ENCODE measurements around the gene TMOD1.
A peak's percentile ranks its signal among the peaks of the same experiment; 100 is the strongest.
"Not testable (repeated sequence)": the region's sequence is repeated elsewhere in the genome, so short reads cannot be mapped to it uniquely, and the experiment has no call there.

The TMOD1 gene

DNA sequence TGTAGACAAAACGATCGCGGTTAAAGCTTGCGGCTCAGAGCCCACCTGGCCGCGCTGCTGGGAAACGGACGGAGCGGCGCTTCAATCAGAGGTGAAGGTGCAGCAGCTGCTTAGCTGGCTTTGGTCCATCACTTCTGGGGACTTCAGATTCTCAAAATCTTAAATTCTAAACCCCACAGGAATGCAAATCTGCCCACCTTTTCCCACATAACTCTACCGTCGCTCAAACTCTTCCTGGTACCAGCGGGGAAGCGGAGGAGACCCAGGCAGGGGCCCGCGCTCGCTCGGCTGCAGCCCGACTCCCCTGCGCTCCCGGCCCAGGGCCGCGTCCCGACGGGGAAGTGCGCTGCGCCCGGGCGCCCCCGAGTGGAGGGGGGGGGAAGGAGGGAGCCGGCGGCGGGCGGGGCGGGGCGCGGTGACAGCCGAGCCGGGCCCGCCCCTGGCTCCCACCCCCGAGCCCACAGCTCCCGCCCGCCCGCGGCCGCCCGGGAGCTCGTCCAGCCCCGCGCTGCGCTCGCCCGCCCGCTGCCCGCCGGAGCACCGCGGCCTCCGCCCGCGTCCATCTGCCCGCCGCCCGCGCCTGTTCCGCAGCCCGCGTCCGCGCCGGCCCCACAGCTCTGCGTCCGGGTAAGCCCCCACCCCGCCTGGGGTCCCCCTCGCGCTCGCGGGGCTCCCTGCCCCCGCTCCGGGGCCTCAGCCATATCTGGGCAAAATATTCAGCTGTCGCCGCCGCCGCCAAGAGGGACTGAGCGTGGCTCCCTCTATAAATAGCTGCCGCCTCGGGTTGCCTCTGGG lies at the start of gene TMOD1:
TMOD1 (plus strand) TSS at position 490 of the 795 bp plus-strand sequence. CDS start 22,523 bp downstream, outside the sequence.
- DNase-seq = peak; percentile 54

DNA sequence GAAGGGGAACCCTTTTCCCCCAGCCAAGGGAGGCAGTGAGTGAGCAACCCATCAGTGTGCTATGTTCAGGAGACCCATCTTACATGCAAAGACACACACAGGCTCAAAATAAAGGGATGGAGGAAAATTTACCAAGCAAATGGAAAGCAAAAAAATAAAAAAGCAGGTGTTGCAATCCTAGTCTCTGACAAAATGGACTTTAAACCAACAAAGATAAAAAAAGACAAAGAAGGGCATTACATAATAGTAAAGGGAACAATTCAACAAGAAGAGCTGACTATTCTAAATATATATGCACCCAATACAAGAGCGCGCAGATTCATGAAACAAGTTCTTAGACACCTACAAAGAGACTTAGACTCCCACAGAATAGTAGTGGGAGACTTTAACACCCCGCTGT lies 47.9 kb upstream of the TMOD1 start:
- not testable (repeated sequence) for DNase-seq

DNA sequence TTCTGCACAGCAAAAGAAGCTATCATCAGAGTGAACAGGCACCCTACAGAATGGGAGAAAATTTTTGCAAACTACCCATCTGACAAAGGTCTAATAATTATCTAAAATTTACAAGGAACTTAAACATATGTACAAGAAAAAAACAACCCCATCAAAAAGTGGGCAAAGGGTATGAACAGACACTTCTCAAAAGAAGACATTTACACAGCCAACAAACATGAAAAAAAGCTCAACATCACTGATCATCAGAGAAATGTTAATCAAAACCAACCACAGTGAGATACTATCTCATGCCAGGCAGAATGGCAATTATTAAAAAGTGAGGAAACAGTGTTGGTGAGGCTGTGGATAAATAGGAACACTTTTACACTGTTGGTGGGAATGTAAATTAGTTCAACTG lies 44.6 kb upstream of the TMOD1 start:
- DNase-seq = not testable (repeated sequence)

DNA sequence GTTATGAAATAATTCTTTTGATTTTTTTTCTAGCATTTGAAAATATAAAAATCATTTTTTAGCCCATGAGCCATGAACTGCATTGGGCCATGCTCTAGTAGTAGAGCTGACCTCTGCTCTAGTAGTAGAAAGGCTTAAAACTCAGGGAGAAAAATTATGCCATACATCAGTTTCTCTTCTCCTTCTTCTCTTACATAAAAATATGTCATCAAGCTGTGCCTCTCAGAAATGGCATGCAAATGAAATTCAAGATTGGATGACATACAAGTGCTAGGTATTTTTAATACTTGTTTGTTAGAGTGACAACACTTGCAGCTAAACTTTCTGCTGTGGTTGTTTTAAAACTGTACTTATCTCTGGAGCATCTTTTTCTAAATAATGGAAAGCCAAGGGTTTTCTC lies 42.1 kb upstream of the TMOD1 start:
- DNase-seq = no peak

DNA sequence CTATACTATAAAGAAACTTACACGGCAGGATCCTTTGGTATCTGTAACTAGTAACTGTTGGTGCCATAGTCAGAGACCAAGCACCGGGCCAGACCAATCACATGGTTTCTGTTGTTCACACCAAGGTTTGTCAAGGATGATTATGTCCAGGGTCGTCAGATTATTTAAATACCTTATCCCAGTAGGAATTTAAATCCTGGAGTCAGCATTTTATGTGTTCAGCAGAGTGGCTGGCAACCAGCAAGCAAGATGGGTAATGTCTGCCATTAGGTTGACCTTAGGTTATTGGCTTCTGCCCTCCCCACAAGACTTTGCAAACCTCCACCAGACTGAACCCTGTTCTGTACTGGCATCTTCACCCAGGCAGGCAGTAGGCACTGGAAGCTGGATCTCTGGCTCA lies 39.3 kb upstream of the TMOD1 start:
- no peak for DNase-seq

DNA sequence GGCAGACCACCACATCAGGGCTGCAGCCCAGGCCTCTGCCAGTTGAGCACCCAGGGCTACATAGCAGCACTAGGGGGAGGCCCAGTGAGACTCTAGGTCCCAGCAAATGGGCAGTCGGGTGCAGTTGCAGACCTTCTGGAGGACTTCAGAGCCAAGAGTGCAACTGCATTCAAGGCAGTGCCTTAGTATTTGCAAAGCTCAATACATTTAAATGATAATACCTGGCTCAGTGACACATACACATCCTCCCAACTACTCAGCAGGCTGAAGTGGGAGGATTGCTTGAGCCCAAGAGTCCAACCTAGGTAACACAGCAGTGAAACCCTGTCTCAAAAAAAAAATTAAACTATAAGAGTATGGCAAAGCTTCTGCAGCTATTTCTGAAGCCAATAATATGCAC lies 38.6 kb upstream of the TMOD1 start:
- DNase-seq = no peak

DNA sequence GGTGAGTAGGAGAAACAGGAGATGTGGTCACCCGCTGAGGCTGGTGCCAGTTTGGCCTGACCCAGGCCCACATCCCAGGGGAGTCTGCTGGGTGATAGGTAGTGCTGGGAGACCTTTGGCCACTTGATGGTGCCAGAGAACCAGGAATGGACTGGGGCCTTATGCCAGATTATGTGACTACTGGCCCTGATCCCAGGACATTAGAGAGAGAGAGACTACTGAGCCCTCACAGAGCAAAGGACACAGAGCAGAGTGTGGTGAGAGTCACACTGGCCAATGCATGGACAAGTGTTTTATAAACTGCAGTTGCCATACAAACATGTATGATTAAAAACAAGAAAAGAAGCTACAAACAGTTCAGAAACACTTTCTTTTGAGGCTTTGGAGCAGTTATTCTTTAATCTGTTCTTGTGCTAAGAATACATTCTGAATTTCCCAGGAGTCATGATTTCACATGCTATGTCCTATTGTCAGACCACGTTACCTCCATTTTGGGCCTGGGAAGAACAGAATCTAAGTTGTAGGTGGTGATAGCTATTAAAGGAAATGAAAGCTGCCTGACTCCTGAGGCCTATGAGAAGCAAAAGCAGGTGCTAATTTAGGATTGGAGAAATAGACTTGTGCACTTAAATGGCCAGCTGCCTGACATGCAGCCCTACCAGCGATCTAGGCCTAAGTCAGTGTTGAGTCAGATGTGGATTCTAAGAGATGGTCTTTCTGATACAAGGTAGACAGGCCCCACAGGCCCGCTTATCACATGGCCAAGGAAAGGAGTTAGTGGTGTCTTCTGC lies 32.6 kb upstream of the TMOD1 start:
- peak; percentile 41 for DNase-seq

DNA sequence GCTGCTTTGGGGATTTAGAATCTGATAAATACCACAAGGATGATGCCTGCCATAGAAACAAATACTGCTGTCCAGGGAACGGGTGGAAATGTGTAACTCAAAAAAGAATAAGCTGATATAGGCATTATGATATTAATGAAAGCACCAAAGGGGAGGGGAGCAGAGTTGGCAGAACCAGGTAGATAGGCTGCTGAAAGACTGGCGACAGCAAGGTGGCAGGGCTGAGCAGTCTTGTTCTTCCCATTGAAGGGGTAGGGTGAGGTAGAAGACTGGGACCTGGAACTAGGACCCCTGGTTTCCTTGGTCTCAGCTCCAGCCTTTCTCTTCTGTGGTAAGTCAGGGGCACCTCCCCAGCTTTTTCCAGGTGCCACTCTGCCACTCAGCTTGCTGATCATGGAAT lies 31.4 kb upstream of the TMOD1 start:
- no peak for DNase-seq

DNA sequence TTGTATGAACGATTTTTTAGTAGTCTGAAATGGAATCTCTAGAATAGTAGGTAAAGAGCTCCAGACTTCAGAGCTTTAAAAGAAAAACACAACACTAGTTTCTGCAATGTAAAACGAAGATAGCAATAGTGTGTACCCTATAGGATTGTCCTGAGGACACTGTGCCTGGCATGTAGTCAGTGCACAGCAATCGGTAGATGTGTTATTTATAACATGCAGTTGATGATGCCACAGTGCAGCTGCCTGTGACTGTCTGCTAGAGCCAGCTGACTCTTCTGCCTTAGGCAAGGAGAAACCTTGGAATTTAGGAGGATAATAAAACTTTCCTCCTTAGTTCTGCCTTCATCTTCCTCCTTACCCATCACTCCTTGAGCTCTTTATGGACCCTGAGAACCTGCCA lies 27.7 kb upstream of the TMOD1 start:
- DNase-seq = no peak

DNA sequence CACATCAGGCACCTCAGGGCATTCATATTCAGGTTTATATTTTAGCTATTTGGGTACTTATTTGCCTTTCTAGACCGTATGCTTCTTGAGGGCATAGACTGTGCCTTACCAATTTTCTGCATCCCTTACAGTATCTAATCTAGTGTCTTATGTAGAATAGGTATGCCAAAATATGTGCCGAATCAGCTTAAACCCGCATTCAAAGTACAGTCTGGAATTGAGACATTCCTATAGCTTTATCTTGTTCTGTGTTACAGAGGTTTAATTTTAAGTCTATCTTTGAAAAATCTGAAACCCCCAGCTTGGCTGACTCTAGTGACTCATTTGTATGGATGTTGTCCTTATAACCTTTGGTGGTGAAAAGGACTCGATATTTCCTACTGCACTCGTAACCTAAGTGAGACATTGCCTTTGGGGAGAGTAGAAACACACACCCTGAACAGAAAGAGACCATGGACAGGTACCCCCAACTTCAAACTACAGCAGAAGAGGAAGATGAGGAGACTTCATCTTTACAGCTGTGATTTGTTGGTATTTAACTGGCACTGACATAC lies 27.0 kb upstream of the TMOD1 start:
- no peak for DNase-seq

DNA sequence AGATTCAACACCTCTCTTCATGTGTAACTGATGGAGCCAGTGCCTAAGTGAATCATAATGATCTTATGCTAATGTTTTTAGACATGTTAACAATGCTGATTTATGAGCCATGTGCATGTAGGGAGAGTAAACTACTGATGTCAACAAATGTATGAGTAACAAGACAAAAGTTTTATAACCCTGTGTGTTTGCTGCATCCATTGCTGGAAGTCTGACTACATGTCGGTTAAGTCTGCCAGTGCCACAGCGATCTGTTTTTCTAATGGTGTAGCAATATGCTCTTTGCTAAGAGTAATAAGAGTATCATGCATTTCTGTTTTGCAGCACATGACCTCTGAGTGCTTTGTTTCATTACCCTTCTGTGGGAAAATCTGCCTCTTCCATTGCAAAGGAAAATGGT lies 26.4 kb upstream of the TMOD1 start:
- no peak for DNase-seq

DNA sequence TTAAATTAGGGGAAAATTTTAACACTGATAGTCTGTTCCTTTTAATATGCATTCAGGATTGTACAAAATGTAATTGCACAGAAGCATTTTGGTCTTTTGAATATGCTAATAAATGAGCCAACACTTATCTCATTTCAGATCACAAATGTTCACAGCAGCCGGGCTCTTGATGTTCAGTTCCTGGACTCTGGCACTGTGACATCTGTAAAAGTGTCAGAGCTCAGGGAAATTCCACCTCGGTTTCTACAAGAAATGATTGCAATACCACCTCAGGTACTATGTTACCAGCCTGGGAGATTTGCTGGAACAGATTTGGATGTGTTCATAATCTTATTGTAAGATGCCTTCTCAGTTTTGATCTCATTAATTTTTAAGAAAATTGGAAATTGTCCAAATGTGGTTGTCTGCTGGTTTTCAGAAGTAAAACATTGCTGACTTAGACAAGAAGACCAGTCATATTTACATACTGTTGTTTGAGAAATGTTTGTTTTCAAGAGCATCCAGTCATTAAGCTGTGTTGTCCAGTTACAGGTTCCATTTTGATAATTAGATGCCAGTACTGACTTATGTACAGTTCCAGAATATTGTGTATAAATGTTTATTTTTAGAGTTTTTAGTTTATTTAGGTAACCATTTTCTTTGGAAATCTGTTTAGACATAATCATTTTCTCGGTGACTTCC lies 23.0 kb upstream of the TMOD1 start:
- no peak for DNase-seq

DNA sequence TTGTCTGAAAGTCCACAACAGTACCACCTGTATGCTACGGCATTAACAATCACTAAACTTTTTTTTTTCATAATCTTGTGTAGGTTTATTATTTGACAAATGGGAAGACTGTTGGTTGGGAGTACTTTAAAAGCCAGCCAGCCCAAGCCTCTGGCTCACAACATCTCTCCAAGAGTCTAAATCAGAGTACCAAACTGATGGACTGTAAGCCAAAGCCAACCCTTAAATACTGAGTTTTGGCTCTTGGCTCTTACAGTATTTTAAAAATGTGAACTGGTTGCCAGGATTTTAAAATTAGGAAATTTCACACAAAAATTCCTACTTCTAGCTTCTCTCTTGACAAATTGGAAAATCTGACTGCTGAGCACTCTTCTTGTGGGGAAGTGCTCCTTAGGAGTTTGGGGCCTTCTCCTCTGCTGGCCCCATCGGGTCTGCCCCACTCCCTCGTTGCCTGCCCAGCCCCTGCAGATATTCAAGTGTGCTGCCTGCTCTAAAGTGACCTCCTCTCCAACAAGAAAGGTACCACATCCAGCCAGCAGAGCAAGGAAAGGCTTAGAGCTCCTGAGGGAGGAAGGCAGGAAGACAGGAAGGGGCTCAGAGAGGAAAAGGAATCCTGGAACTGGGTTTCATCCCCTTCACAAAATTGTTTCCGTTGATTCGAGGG lies 21.8 kb upstream of the TMOD1 start:
- no peak for DNase-seq

DNA sequence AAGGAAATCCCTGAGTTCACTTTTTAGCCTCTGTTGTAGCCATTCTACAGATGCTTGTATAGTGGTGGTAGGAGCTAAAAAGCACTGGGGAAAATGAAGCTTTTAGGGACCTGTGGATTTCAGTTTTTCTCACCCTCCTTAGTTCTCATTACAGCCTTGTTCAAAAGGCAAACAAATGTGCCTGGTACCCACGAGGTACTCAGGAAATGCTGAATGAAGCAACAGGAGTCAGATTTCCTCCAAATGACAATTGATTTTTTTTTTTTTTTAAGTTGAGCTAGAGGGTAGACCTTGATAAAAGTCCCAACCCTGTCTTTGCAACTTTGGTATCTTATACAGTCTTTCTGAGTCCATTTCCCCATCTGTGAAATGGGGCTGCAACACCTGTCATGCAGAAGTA lies 21.3 kb upstream of the TMOD1 start:
- no peak for DNase-seq

DNA sequence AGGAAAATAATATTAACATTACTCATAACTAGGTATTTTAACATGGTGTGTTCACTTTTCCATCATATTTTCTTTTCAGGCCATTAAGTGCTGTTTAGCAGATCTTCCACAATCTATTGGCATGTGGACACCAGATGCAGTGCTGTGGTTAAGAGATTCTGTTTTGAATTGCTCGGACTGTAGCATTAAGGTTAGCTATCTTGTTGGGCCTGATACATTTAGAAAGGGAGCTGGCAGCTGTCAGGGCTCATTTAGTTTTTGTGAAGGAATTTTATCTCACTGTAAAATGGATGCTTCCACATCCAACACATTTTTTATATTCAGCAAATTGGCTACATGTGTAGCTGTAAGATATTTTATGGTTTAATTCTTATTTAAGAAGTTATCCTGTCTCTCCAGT lies 20.7 kb upstream of the TMOD1 start:
- DNase-seq = no peak

DNA sequence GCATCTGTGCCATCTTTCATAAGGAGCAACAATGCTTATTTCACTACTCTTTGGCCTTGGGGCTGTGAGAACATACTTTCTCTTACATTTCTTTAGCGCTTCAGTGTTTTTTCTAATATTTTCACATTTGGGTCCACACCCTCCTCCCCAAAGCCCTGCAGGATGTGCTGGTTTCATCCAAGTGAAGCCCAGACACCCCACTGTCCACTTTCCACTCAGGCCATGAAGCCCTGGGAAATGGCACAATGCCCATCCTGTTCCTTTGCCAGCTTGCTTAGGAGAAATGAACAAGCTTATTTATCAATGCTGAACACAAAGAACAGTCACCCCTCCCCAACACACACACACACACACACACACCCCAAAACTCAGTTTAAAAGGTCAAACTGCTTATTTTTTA lies 17.3 kb upstream of the TMOD1 start:
- no peak for DNase-seq

DNA sequence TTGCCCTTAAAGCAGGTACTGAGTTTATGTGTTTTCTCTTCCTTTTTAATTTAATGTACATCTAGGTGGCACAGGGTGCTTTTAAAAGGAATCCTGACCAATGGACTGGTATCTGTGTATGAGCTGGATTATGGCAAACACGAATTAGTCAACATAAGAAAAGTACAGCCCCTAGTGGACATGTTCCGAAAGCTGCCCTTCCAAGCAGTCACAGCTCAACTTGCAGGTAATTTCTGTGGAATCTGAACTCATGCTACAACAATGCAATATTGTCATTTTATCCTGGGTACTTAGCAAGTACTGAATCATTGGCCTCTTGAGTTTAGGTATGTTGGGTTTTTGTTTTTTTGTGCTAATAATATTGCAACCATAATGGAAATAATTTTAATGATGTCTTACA lies 14.4 kb upstream of the TMOD1 start:
- no peak for DNase-seq

DNA sequence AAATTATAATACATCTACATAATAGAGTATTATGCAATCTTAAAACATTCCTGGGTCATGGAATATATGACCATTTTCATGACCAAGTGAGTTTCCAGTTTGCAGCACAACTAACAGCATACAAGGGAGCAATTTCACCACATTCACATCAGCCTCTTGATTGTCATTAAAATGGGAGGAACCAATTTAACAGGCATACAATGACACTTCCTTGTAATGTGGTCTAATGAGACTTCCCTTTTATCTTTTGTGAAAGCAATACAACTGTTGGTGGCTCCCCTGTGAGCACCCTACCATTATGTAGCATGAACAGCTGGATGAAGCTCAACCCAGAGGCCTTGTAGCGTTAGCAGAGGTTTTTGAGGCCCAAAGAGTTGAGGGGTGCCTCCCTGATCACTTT lies 13.6 kb upstream of the TMOD1 start:
- no peak for DNase-seq

DNA sequence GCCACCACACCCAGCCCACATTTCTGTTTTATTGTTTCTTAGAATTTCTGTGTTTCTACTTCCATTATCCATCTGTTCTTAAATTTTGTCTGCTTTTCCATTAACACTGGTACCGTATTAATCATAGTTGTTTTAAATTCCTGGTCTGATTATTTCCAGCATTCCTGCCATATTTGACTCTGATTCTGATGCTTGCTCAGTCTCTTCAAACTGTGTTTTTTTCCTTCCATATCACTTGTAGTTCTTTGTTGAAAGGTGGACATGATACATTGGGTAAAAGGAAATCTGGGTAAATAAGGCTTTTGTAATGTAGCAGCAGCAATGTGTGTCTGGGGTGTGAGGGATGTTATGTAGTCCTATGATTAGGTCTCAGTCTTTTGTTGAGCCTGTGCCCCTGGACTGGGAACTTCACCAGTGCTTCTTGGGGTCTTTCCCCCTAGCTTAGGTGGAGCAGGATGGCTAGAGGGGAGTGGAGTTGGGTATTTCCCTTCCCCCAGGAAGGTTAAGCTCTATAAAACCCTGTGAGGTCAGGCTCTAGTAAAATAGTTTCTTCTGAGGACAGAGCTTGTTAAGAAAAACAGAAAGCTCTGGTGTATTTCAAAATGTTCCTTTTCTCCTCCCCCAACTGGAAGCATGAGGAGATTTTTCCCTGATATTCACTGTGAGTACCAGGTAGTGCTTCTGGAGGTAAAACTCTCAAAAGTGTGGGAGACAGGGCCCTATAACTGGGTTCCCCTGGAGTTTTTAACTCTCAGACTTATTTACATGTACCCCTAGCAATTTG lies 10.1 kb upstream of the TMOD1 start:
- DNase-seq = no peak

DNA sequence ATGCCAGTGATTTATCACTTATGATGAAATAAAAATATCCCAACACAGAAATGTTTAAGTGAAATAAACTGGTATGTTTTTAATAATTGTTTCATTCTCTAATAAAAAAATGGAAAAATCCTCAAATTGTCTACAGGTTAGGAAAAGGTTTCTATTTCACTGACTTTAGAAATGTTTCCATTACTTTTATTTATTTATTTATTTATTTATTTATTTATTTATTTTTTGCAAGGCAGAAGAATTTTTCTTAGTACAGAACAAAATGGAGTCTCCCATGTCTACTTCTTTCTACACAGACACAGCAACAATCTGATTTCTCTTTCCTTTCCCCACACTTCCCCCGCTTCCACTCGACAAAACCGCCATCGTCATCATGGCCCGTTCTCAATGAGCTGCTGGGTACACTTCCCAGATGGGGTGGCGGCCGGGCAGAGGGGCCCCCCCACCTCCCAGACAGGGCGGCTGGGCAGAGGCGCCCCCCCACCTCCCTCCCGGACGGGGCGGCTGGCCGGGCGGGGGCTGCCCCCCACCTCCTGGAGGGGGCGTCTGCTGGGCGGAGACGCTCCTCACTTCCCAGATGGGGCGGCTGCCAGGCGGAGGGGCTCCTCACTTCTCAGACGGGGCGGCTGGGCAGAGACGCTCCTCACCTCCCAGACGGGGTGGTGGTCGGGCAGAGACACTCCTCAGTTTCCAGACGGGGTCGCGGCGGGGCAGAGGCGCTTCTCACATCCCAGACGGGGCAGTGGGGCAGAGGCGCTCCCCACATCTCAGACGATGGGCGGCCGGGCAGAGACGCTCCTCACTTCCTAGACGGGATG lies 3.7 kb upstream of the TMOD1 start:
- DNase-seq = not testable (repeated sequence)

DNA sequence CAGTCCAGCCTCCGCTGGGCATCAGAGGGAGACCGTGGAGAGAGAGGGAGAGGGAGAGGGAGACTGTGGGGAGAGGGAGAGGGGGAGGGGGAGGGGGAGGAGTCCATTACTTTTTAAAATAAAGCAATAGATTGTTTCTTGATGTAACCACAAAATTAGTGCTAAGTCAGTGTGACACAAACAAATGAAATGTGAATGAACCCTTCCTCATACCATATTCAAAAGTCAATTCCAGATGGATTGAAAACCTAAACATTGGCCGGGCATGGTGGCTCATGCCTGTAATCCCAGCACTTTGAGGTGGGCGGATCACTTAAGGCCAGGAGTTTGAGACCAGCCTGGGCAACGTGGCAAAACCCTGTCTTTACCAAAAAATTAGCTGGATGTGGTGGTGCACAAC lies 2.6 kb upstream of the TMOD1 start:
- DNase-seq = not testable (repeated sequence)

Measured in CD4-positive, alpha-beta T cell treated with Interleukin-17A for 4 hours (primary cell).